RPMI8226 (cell line): Measurements from ENCODE around the gene HDDC2.

Experiments used
- DNase-seq: peaks from one replicate; pipeline ENCODE4 v3.0.0-alpha.2; 2015

HDDC2 gene

DNA sequence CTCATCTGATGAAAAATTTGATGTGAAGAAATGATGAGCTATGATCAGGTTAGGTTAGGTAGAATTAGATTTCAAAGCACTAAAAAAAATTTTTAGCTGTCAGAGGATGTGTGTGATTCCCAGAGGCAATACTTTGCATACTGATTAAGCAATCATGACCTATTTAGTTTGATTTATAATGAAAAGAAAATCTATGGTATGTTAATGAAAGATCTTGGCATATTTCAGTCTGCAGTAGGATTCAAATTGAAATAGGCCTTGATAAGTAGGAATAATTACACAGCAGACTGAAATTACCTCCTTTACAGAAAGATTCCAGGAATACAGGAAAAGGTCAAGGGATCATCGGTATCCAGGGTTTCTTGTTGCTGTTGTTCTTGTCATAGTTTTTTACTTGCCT is 69.3 kb downstream of the HDDC2 start:
- DNase-seq, result no peak

DNA sequence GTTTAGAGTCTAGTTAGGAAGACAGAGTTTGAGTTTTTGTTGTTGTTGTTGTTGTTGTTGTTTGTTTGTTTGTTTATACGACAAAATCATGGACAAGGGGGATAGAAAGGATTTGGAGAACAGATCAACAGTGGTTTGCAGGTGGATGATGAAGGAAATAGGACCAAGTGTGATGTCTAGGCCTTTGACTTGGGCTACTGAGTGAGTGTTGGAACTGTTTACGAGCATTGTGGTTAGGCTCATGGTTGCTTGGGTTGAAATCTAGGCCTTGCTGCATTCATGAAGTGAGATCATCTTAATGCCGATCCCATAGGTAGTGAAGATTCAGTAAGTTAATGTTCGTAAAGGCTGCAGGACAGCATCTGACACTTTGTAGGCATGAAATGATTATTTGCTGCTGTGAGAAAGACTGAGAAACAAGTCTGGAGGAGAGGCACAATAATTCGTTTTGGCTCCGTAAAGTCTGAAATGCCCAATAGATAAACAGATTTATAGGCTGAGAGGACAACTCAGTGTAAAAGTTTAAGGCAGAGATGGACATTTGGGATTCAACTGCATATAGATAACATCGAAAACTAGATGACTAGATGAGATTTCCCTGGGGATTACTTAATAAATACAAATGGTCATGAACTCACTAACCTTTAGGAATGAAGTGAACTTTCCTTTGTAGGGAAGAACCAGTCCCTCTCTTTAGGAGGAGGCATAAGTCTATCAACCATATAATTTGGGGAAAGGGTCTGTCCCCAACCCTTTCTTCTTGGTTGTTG is 70.0 kb downstream of the HDDC2 start:
- DNase-seq, result no peak

DNA sequence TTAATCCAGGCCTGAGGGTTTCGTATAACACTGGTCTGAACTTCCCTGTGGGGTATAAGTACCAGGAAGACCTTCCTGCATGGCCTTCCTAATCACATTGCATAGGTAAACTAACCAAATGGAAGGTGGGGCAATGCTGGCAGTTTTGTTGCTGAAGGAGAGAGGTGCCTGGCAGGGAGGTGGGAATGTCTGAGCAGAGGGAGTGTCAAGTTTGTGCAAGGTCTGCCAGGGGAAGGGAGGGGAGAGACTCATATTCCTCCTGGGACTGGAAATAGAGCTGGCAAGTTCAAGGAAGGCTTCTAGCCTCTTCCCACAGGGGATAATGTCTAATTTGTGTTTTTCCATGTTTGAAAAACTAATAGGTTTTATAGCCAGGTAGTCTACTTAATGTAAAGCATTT is 70.6 kb downstream of the HDDC2 start:
- no peak for DNase-seq

DNA sequence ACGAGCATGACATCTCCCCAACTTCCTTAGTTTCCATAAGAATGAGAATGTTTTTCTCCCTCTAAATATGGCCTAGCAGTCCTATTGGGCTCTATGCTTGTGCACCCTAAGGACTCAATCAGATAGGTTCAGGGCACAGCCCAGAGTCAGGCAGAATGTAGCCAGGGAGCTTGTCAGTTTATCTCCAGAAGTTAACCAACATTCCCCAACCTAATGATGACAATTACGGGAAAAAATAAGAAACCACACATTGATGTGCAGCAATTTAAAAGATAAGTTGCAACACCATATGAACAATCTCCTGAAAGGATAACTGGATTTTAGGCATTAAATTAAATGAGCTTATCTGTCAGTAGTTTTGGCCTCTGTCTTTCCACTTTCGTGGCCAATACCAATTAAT is 71.1 kb downstream of the HDDC2 start:
- DNase-seq, result no peak

DNA sequence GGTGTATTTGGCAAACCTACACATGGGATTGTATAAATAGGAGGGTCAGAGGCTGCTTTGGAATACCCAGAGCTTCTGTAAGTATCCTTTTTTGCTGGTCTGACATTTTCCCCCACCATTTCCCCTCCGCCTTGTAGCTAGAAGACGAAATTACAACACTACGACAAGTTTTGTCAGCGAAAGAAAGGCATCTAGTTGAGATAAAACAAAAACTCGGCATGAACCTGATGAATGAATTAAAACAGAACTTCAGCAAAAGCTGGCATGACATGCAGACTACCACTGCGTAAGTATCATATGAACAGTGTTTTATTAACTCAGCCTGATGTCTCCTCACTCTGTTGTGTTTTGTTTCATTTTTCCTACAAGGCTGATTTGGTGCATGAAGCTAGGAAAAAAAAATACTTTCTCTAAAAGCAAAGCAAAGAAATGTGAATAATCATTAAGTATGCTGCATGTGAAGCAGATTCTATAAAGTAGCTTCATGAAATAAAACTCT is 72.7 kb downstream of the HDDC2 start:
- no peak for DNase-seq

DNA sequence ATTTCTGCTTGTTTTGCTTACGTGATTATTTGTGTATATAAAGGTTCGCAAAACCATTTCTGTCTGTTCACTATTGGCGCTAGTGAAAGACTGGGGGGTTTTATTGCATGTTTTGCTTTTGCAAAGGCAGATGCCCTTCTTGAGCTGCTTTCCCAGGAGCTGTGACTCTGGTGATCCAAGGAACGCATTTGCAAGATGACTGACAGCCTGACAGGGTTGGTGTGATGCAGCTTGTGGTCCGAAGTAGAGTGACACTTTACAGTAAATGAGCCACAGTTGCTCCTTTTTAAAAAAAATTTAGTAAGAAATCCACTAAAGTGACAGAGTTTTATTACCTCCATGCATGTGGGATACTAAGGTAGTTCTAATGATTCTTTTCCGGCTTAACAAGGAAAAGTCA is 74.5 kb downstream of the HDDC2 start:
- DNase-seq, result no peak
